ENCODE measurements around the gene CDK5RAP3.

Gene CDK5RAP3

DNA sequence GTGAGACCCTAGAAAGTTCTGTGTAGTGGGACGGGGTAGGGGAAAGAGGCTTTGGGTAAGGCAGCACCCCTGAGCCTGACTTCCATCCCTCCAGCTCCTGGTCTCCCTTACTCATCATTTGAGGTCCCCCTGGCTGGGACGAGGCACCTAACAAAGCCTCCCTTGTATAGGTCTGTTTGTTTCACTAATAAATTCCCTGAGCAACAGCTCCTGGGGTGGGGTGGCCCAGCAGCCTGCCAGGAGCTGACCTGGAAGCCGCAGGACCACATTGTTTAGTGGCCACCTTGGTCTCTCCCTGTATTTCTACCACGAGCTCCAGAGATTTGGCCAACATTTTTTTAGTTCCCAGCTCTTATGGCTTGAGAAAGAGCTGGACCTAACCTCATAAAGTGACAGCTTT is 20.5 kb upstream of the CDK5RAP3 start:
- TF ChIP-seq, protein P1, sequence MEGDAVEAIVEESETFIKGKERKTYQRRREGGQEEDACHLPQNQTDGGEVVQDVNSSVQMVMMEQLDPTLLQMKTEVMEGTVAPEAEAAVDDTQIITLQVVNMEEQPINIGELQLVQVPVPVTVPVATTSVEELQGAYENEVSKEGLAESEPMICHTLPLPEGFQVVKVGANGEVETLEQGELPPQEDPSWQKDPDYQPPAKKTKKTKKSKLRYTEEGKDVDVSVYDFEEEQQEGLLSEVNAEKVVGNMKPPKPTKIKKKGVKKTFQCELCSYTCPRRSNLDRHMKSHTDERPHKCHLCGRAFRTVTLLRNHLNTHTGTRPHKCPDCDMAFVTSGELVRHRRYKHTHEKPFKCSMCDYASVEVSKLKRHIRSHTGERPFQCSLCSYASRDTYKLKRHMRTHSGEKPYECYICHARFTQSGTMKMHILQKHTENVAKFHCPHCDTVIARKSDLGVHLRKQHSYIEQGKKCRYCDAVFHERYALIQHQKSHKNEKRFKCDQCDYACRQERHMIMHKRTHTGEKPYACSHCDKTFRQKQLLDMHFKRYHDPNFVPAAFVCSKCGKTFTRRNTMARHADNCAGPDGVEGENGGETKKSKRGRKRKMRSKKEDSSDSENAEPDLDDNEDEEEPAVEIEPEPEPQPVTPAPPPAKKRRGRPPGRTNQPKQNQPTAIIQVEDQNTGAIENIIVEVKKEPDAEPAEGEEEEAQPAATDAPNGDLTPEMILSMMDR (IDR thresholded peaks at IDR 0.05; ENCODE audit: extremely low read depth, missing control alignments) = no peak
- DNase-seq (ENCODE audit: low spot score) = no peak

- TF ChIP-seq, protein P1 (IDR thresholded peaks at IDR 0.05; ENCODE audit: extremely low read depth, missing control alignments) = no peak
- DNase-seq (ENCODE audit: low spot score) = no peak
These were observed 18.5 kb upstream of the CDK5RAP3 start for GRCh38 chr17:47952171-47953021.

DNA sequence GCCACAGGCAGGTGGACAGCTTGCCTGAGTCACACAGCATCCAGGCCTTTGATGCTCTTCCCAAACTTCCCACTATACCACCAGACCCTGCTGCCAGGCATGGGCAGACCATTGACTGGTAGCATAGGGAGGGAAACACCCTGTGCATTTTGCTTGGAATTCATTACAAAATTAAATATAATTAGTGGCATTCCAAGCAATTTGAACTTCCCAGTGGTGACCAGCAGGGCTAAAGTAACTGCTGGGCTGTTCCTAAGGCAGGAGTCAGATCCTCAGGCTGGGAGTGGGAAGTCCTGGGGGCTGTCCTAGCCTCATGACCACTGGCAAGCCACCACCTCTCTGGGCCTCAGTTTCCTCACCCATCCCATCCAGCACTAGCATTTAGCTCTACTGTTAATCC is 17.0 kb upstream of the CDK5RAP3 start:
- no peak for DNase-seq (ENCODE audit: low spot score)
- TF ChIP-seq, protein P1 (IDR thresholded peaks at IDR 0.05; ENCODE audit: extremely low read depth, missing control alignments) = no peak

DNA sequence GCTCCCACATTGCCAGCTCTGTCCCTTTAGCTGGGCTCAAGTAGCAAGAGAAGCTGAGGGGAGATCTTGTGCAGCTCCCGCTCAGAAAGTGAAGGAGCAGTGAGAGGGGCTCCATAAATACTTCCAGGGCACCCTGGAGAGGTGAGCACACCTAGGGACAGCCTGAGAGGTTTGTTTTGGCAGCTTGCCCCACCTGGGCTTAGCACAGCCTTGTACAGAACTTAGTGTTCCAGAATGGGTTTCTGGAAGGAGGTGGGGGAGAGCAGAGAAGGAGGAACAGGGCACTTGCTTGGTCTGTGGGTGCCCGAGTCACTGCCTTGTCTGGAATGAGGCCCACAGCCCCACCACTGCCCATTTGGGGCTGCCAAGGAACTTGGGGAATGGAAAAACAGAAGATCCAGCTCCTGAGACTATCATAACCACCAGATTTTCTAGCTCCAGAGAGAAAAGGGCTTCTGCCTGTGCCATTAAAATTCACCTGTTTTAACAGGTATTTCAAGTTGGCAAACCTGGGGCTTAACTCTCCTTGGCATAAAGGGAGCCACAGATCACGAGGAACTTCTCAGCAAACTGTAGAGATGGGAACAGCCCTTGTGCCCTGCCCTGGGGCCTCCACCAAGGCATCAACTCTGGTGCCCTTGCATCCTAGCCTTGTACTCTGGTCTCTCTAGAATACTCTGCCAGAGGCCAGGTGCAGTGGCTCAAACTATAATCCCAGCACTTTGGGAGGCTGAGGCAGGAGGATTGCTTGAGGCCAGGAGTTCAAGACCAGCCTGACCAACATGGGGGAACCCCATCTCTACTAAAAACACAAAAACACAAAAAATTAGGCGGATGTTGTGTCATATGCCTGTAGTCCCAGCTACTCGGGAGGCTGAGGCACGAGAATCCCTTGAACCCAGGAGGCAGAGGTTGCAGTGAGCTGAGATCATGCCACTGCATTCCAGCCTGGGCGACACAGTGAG is 15.1 kb upstream of the CDK5RAP3 start:
- TF ChIP-seq, protein P1 (IDR thresholded peaks at IDR 0.05; ENCODE audit: extremely low read depth, missing control alignments) = no peak
- no peak for DNase-seq (ENCODE audit: low spot score)

DNA sequence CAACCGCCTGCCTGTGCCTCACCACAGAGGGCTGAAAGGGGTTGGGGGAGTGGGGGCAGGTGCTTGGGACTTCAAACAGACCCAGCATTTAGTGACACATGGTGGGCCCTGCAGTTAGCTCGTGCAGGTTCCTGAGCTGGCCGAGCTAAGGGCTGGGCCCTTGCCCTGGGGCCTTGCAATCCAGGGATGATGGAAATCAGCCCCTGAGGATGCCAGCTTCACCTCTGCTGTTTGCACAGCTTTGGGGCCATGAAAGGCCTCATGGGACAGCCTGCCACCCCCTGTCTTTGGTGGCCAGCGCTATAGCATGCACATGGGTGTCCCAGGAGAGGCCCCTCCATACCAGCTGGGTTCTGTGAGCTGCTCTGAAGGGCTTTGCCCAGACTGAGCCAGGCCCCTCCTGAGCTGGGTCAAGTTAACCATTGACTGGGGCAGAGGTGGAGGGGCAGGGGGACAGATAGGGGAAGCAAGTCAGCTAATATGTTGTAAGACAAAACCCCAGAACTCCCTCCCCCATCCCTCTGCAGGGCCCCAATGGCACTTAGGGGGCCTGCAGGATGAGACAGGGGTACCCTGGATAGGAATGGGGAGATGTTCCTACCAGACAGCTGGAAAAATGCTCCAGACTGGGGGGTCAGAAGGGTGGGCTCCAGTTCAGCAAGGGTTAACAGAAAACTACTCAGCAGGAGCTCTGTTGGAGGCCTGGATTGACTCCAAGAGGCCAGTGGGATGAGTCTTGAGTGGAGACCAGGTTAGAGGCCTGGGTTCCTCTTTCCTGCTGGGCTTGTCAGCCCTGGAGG is 13.9 kb upstream of the CDK5RAP3 start:
- no peak for DNase-seq (ENCODE audit: low spot score)
- TF ChIP-seq, protein P1 (IDR thresholded peaks at IDR 0.05; ENCODE audit: extremely low read depth, missing control alignments) = no peak

DNA sequence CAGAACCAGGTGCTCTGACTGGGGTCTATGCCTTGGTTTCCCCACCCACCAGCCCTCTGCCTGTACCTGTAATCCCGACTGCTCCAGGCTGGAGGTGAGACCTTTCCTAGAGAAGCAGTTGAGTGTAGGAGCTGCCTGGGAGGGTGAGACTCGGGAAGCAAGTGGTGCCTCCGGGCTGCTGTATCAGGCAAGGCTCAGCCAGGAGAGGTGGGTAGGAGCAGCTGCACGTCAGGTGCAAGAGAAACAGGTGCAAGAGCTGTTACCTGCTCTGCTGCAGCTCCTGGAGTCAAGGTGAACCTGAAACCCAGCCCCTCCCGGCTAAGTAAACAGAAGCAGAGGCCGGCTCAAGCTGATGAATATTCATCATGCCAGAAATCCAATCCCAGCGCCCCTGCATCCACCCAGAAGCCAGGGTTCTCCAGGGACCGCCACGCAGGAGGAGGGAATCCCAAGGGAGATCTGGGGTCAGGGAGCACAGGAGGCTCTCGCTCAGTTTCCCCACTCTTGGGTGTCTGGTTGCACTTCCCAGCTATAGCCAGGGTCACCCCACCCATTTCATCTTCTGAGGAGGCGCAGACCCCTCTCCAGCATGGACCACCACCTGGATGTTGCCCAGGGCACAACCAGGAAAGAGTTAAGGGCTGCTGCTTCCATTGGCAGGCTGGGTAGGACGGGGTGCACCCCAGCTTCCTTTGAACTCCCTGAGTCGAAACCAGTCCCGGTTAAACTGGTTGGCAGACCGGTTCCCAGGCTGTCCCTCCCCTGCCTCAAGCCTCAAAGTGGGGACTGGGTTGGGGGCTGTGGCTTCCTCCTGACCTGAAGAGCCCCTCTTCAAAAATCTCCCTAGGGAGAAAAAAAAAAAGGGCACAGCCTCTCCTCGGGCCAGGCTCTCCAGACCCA is 13.1 kb upstream of the CDK5RAP3 start, which contains the start of gene PRR15L:
TSS of gene PRR15L (minus strand) at position 293 of the 900 bp plus-strand sequence. CDS start 4,649 bp downstream, outside the sequence.
- no peak for DNase-seq (ENCODE audit: low spot score)

More for the DNA sequence above, 13.1 kb upstream of the CDK5RAP3 start, which contains the start of gene PRR15L:
- TF ChIP-seq, protein P1 (IDR thresholded peaks at IDR 0.05; ENCODE audit: extremely low read depth, missing control alignments) = no peak

Data from GM20000 (cell line).